PC-9 (cell line): Measurements from ENCODE around the gene RGS9. TPM values are rescaled to one million over a fixed set of nuclear protein-coding genes. Genes with fewer than 3 reads are reported as not detected.

Experiments used
- BruUV-seq: library from RNA; stranded (reverse); fragments of 400-500 nt; replicated peaks from 2 replicates; lab custom pipeline; 2021; lab: Mats Ljungman, UMichigan
- CTCF ChIA-PET: fragments of 300-600 bp; sonication (Branson Sonifier 250); formaldehyde crosslinking; loops from one replicate; lab custom pipeline; 2022; ENCODE audit warnings: antibody characterized with exemption; lab: Charles Lee
- POLR2A ChIA-PET: fragments of 300-600 bp; sonication (Branson Sonifier 250); formaldehyde crosslinking; loops from one replicate; lab custom pipeline; 2022; ENCODE audit warnings: antibody characterized with exemption; ENCODE audit not compliant: unreplicated experiment; lab: Charles Lee
- DNase-seq, 2 experiments: peaks; one replicate each; pipeline versions ENCODE4 v3.0.0 to v3.0.0-alpha.2; 2015 to 2022; ENCODE audit warnings: mixed read lengths in 1 of 2
- H2AFZ ChIP-seq: fragments of 200-600 bp; sonication (generic); 2 replicates; pipeline ENCODE4 v1.8.1; 2017; ENCODE audit warnings: antibody characterized with exemption
- H3F3A ChIP-seq: fragments of 200-600 bp; sonication (generic); 2 replicates; pipeline ENCODE4 v1.8.1; 2017; ENCODE audit warnings: antibody characterized with exemption, mild to moderate bottlenecking, low read depth; ENCODE audit not compliant: insufficient read depth
- H3K27ac ChIP-seq: fragments of 200-600 bp; sonication (generic); 2 replicates; pipeline ENCODE4 v1.6.1; 2016; ENCODE audit warnings: mixed run types
- H3K27me3 ChIP-seq: fragments of 200-600 bp; sonication (generic); 2 replicates; pipeline ENCODE4 v1.6.1; 2016; ENCODE audit warnings: low read depth, mixed run types; ENCODE audit not compliant: insufficient read depth
- H3K36me3 ChIP-seq: fragments of 200-600 bp; sonication (generic); 2 replicates; pipeline ENCODE4 v1.6.1; 2016; ENCODE audit warnings: low read depth, mixed run types
- H3K4me1 ChIP-seq: fragments of 200-600 bp; sonication (generic); replicated peaks from 2 replicates; pipeline ENCODE4 v1.6.1; 2016; ENCODE audit warnings: mixed run types; ENCODE audit not compliant: insufficient read depth
- H3K4me2 ChIP-seq: fragments of 200-600 bp; sonication (generic); 2 replicates; pipeline ENCODE4 v1.6.1; 2017; ENCODE audit warnings: mixed run types
- H3K4me3 ChIP-seq: fragments of 200-600 bp; sonication (generic); 2 replicates; pipeline ENCODE4 v1.6.1; 2016; ENCODE audit warnings: mixed run types
- H3K79me2 ChIP-seq: fragments of 200-600 bp; sonication (generic); 2 replicates; pipeline ENCODE4 v1.6.1; 2017; ENCODE audit warnings: low read depth, mixed run types
- H3K9me2 ChIP-seq: fragments of 200-600 bp; sonication (generic); 2 replicates; pipeline ENCODE4 v1.8.1; 2017; ENCODE audit warnings: mild to moderate bottlenecking; ENCODE audit not compliant: insufficient read depth
- H3K9me3 ChIP-seq: fragments of 200-600 bp; sonication (generic); 2 replicates; pipeline ENCODE4 v1.8.1; 2016; ENCODE audit warnings: low read depth; ENCODE audit not compliant: insufficient read depth
- H4K20me1 ChIP-seq: fragments of 200-600 bp; sonication (generic); 2 replicates; pipeline ENCODE4 v1.8.1; 2017; ENCODE audit not compliant: insufficient read depth
- CTCF ChIP-seq: fragments of 200-600 bp; sonication (generic); conservative IDR thresholded peaks from 2 replicates; pipeline ENCODE4 v1.6.1; 2017; ENCODE audit warnings: mixed run types, antibody characterized with exemption, mild to moderate bottlenecking, moderate library complexity
- EZH2 ChIP-seq: fragments of 200-600 bp; sonication (generic); IDR thresholded peaks from 2 replicates; pipeline ENCODE4 v1.8.0; 2017; ENCODE audit warnings: antibody characterized with exemption, low read depth
- intact Hi-C: fragments of 100-400 bp; cut with micrococcal nuclease; formaldehyde crosslinking; loops from one replicate; pipeline ENCODE4 v1.10.0; 2022; ENCODE audit not compliant: unreplicated experiment
- total RNA-seq: library from RNA; stranded (reverse); gene quantifications from 2 replicates; pipeline ENCODE4 v1.2.3, GENCODE V29; 2021

The RGS9 gene
- total RNA-seq, 1 experiment from 2014 or later: 6.1 TPM

GRCh38 chr17:65196617-65197016 lies 59.4 kb downstream of the RGS9 start:
- DNase-seq: no peak
- ChIA-PET CTCF (no interaction called here), POLR2A (interaction anchor here (0.6 kb wide), 1 partner anchor 9 kb away, joined by 6 read pairs; no protein-coding TSS in a partner anchor)
- Histone ChIP-seq H4K20me1 (no peaks in the 10 kb centered on the region), H2AFZ (no peak overlapping the region), H3K27ac (no peak overlapping the region), H3K36me3 (no peaks in the 10 kb centered on the region), H3K79me2 (no peaks in the 10 kb centered on the region), H3F3A (peaks cover 17% of the 10 kb centered on the region), H3K4me2 (no peak overlapping the region), H3K27me3 (no peaks in the 10 kb centered on the region), H3K4me1 (peaks cover 19% of the 10 kb centered on the region), H3K9me3 (no peaks in the 10 kb centered on the region), H3K4me3 (no peak overlapping the region), H3K9me2 (no peaks in the 10 kb centered on the region)
- TF ChIP-seq CTCF (no peak), EZH2 (no peak)
- intact Hi-C loops: loop anchor here (5.0 to 10.0 kb wide), 2 partner anchors 134 to 422 kb away; no protein-coding TSS in a partner anchor
- BruUV-seq: no TSS peak

- no peaks in the 10 kb centered on the region for H3K36me3 ChIP-seq
- no peak for TF ChIP-seq EZH2
- no peak for TF ChIP-seq CTCF
- BruUV-seq: no TSS peak
- H3K27me3 ChIP-seq: no peaks in the 10 kb centered on the region
- H3K9me3 ChIP-seq: no peaks in the 10 kb centered on the region
- H3K9me2 ChIP-seq: no peaks in the 10 kb centered on the region
- no peak overlapping the region for H2AFZ ChIP-seq
- H3K79me2 ChIP-seq: no peaks in the 10 kb centered on the region
- CTCF ChIA-PET: no interaction called here
- H3K4me1 ChIP-seq: peaks cover 13% of the 10 kb centered on the region
- no peak overlapping the region for H3K4me3 ChIP-seq
- DNase-seq: no peak
- POLR2A ChIA-PET: interaction anchor here (0.6 kb wide), 1 partner anchor 9 kb away, joined by 6 read pairs; no protein-coding TSS in a partner anchor
- H3K27ac ChIP-seq: no peak overlapping the region
- no peak overlapping the region for H3K4me2 ChIP-seq
- intact Hi-C loops: loop anchor here (5.0 to 10.0 kb wide), 2 partner anchors 135 to 422 kb away; no protein-coding TSS in a partner anchor
- peaks cover 11% of the 10 kb centered on the region for H3F3A ChIP-seq
- H4K20me1 ChIP-seq: no peaks in the 10 kb centered on the region
These were observed 60.0 kb downstream of the RGS9 start for GRCh38 chr17:65197201-65197600.

- no TSS peak for BruUV-seq
- H3K4me2 ChIP-seq: no peak overlapping the region
- H3K27ac ChIP-seq: no peak overlapping the region
- intact Hi-C loops: loop anchor here (1.0 to 10.0 kb wide), 5 partner anchors 62 to 424 kb away; partner anchors contain the start of gene RGS9
- H3K9me3 ChIP-seq: no peaks in the 10 kb centered on the region
- ChIA-PET CTCF (no interaction called here), POLR2A (no interaction called here)
- H3K27me3 ChIP-seq: no peaks in the 10 kb centered on the region
- H3K36me3 ChIP-seq: no peaks in the 10 kb centered on the region
- no peaks in the 10 kb centered on the region for H4K20me1 ChIP-seq
- TF ChIP-seq CTCF (peak; percentile 91), EZH2 (no peak)
- no peak overlapping the region for H3K4me3 ChIP-seq
- no peak overlapping the region for H2AFZ ChIP-seq
- peak; percentile 27 to 47 for DNase-seq
- H3K4me1 ChIP-seq: no peaks in the 10 kb centered on the region; the same call in 1 of the 2 replicates
- H3K9me2 ChIP-seq: no peaks in the 10 kb centered on the region
- H3F3A ChIP-seq: no peaks in the 10 kb centered on the region
- no peaks in the 10 kb centered on the region for H3K79me2 ChIP-seq
These were observed 61.6 kb downstream of the RGS9 start for GRCh38 chr17:65198653-65199382.
